Ishikawa (cell line): ENCODE data around the gene LRRC1.

ENCODE experiments used
- CEBPB ChIP-seq: IDR thresholded peaks from 2 replicates; pipeline ENCODE4 v1.6.1; 2012
- CREB1 ChIP-seq: IDR thresholded peaks from 2 replicates; pipeline ENCODE4 v1.6.1; 2012; ENCODE audit warnings: low read depth
- EGR1 ChIP-seq: IDR thresholded peaks from 2 replicates; pipeline ENCODE4 v1.6.1; 2012
- EP300 ChIP-seq: IDR thresholded peaks from 2 replicates; pipeline ENCODE4 v1.6.1; 2012; ENCODE audit warnings: borderline replicate concordance
- FOXM1 ChIP-seq: IDR thresholded peaks from 2 replicates; pipeline ENCODE4 v1.6.1; 2012; ENCODE audit warnings: low read depth, borderline replicate concordance
- NFIC ChIP-seq: IDR thresholded peaks from 2 replicates; pipeline ENCODE4 v1.6.1; 2012
- RAD21 ChIP-seq: IDR thresholded peaks from 2 replicates; pipeline ENCODE4 v1.6.1; 2012; ENCODE audit warnings: low read depth
- TAF1 ChIP-seq: IDR thresholded peaks from 2 replicates; pipeline ENCODE4 v1.6.1; 2012; ENCODE audit warnings: low read depth, mild to moderate bottlenecking
- TCF12 ChIP-seq: IDR thresholded peaks from 2 replicates; pipeline ENCODE4 v1.6.1; 2012; ENCODE audit warnings: low read depth
- TEAD4 ChIP-seq: IDR thresholded peaks from 2 replicates; pipeline ENCODE4 v1.6.1; 2012
- YY1 ChIP-seq: IDR thresholded peaks from 2 replicates; pipeline ENCODE4 v1.6.1; 2012; ENCODE audit warnings: low read depth
- ZBTB7A ChIP-seq: IDR thresholded peaks from 2 replicates; pipeline ENCODE4 v1.6.1; 2012; ENCODE audit warnings: low read depth
- TF ChIP-seq, protein P1 (sequence below): IDR thresholded peaks from 2 replicates; pipeline ENCODE4 v1.6.1; 2012; ENCODE audit warnings: low read depth, mild to moderate bottlenecking
- TF ChIP-seq, protein P2 (sequence below): IDR thresholded peaks from 2 replicates; pipeline ENCODE4 v1.6.1; 2012
- TF ChIP-seq, protein P3 (sequence below): IDR thresholded peaks from 2 replicates; pipeline ENCODE4 v1.6.1; 2012

Gene LRRC1

DNA sequence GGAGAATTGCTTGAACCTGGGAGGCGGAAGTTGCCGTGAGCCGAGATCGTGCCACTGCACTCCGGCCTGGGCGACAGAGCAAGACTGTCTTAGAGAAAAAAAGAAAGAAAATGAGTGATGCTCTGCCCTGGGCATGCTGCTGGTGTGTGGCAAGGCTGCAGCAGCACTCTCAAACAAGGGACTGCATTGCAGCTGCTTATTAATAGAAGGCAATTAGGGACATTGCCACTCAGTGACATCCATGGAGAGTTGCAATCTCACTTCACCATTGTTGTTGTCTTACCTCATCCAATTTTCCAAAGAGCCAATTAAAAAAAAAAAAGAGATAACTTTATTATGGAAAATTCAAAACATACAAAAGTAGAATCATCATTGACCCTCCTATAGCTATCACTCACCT, 131.1 kb downstream of the LRRC1 start:
- TF ChIP-seq TAF1 (no peak), FOXM1 (no peak), CEBPB (no peak)

DNA sequence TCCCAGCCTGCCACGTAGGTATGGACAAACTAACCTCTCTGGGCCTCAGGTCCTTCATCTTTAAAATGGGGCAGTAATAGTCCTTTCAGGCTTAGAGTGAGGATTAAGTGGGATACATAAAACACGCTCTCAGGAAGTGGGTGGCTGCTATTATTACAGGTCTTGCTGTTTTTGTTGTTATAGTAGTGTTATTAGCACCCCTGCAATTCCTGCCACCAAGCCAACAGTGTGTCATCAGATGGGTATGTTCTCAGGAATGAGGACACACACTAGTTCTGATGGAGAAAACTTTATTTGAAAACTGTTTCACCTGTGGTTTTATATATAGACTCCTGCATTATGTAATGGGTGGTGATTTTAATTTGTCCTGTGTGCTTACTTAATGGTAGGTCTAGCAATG, 131.7 kb downstream of the LRRC1 start:
- peak; percentile 54; the same call in 1 of the 2 replicates for TF ChIP-seq NFIC
- no peak for TF ChIP-seq EGR1
- no peak for TF ChIP-seq ZBTB7A
- TF ChIP-seq TEAD4 = peak; percentile 64
- TF ChIP-seq, protein P1, sequence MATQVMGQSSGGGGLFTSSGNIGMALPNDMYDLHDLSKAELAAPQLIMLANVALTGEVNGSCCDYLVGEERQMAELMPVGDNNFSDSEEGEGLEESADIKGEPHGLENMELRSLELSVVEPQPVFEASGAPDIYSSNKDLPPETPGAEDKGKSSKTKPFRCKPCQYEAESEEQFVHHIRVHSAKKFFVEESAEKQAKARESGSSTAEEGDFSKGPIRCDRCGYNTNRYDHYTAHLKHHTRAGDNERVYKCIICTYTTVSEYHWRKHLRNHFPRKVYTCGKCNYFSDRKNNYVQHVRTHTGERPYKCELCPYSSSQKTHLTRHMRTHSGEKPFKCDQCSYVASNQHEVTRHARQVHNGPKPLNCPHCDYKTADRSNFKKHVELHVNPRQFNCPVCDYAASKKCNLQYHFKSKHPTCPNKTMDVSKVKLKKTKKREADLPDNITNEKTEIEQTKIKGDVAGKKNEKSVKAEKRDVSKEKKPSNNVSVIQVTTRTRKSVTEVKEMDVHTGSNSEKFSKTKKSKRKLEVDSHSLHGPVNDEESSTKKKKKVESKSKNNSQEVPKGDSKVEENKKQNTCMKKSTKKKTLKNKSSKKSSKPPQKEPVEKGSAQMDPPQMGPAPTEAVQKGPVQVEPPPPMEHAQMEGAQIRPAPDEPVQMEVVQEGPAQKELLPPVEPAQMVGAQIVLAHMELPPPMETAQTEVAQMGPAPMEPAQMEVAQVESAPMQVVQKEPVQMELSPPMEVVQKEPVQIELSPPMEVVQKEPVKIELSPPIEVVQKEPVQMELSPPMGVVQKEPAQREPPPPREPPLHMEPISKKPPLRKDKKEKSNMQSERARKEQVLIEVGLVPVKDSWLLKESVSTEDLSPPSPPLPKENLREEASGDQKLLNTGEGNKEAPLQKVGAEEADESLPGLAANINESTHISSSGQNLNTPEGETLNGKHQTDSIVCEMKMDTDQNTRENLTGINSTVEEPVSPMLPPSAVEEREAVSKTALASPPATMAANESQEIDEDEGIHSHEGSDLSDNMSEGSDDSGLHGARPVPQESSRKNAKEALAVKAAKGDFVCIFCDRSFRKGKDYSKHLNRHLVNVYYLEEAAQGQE = no peak
- no peak for TF ChIP-seq CREB1
- TF ChIP-seq TAF1 = no peak
- no peak for TF ChIP-seq TCF12
- TF ChIP-seq, protein P2, sequence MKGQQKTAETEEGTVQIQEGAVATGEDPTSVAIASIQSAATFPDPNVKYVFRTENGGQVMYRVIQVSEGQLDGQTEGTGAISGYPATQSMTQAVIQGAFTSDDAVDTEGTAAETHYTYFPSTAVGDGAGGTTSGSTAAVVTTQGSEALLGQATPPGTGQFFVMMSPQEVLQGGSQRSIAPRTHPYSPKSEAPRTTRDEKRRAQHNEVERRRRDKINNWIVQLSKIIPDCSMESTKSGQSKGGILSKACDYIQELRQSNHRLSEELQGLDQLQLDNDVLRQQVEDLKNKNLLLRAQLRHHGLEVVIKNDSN = no peak

DNA sequence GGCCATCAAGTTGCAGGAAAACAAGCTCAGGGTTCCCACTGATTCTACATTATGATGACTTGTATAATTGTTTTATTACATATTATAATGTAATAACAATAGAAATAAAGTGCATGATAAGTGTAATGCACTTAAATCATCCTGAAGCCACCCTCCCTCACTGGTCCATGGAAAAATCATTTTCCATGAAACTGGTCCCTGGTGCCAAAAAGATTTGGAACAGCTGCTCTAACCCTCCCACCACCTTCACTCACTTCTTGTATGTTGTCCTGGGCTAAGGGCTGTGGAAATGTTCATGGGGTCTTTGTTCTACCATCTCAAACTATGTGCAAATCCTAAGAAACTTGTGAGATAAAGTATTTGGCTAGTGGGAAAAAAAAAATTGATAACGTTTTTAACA, 133.8 kb downstream of the LRRC1 start:
- no peak for TF ChIP-seq CEBPB
- TF ChIP-seq EP300 = no peak

DNA sequence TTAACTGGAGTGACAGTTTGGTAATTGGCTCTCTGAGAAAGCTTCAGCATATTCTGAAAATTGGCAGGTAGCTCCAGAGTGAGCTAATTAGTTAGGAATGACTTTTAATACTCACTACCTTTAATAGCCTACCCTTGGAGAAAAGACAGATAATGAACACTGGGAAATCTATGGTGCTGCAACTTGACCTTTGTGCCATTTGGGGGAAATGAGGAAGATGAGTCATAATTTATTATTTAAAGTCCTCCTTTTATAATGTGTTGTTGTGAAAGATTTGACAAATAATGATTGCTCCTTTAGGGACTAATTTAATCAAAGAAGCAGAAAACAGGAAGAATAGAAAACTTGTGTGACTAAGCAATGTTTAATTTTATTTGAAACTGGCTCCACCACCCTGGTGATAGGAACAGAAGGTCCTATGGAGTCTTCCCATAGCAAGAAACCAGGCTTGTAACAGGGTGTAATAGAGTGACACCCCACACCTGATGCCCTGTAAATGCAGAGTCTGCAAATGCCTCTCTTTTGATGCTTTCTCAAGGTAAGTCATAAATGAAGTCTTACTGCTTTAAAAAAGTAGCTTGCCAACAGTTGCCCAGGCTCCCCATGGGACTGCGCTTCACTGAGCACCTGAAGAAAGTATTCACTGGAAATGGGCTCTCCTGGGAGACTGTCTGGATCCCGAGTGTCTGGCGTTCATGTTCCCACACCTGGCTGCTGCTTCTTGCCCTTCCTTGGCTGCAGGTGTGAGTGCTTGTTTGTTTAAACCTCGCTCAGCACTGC, 134.4 kb downstream of the LRRC1 start:
- TF ChIP-seq TCF12 (0 out of 2 replicates have a peak, but pooled peaks have one; percentile 7), ZBTB7A (no peak), TEAD4 (no peak), NFIC (peak; percentile 50), EGR1 (no peak), CEBPB (no peak), CREB1 (no peak)

DNA sequence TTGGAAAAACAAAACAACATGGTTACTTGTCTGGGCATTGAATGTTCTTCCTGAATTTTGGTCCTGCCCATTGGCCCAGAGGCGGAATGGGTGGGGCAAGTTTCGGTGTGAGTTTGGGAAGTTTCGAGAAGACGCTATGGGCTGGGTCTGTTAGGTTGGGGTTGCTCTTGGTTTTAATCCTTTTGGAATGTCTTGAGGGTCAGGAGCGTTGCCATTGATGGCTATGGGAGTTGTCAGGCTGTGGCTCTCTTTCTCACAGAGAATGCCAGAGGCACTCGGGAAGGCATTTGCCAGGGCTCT, 135.0 kb downstream of the LRRC1 start:
- TF ChIP-seq FOXM1 (no peak), TEAD4 (no peak), CREB1 (no peak), EP300 (no peak), YY1 (no peak), TAF1 (no peak), EGR1 (no peak), NFIC (no peak), ZBTB7A (no peak), RAD21 (no peak), TCF12 (no peak), CEBPB (no peak)
- TF ChIP-seq, protein P1 = no peak
- TF ChIP-seq, protein P3, sequence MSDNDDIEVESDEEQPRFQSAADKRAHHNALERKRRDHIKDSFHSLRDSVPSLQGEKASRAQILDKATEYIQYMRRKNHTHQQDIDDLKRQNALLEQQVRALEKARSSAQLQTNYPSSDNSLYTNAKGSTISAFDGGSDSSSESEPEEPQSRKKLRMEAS = no peak
- TF ChIP-seq, protein P2 = no peak

DNA sequence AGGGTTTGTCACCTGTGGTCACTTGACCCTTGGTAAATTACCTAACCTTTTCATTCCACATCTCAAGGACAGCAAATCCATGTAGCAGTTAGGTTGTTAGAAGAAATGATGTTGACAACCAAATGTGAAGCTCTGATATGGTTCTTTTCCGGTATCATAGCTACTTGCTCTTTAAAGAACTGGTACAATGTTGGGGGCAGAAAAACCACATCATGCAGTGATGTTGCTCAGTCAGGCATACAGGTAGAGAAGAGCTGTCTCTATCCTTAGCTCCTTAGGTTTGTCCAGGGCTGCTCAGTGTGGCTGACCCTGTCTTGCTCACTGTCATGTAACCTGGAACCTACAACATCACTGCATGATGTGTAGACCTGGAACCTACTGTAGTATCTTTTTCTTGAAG, 135.5 kb downstream of the LRRC1 start:
- TF ChIP-seq, protein P1 = no peak
- no peak for TF ChIP-seq CEBPB
